ENCODE measurements around the gene EHD4.

The EHD4 gene

GRCh38 chr15:41893422-41894250, 78.7 kb downstream of the EHD4 start, which contains the start of gene SPTBN5:
SPTBN5 (minus strand) TSS chr15:41894053; CDS start chr15:41893497, 556 bp downstream.
- no peak for TF ChIP-seq CTCF (IDR thresholded peaks at IDR 0.05)
- H3K9ac ChIP-seq = no peak within 1 kb of the TSS
- H3K9me3 ChIP-seq (ENCODE audit: control insufficient read depth, low read length) = no peaks in the 10 kb centered on the region
- H3K4me3 ChIP-seq (ENCODE audit: low read depth, low read length) = no peak within 1 kb of the TSS
- no peaks in the 10 kb centered on the region for H3K36me3 ChIP-seq (ENCODE audit: control insufficient read depth, insufficient read depth, low read length)
- peak within 1 kb of the TSS; percentile 22 for H3K4me2 ChIP-seq (ENCODE audit: low read length)
- H3K27me3 ChIP-seq (ENCODE audit: control insufficient read depth, insufficient read depth, low read length) = no peaks in the 10 kb centered on the region
- peak within 1 kb of the TSS; percentile 58 for H2AFZ ChIP-seq
- H3K4me1 ChIP-seq = no peaks in the 10 kb centered on the region
- no peak within 1 kb of the TSS for H3K27ac ChIP-seq
- no peaks in the 10 kb centered on the region for H3K79me2 ChIP-seq

GRCh38 chr15:41892621-41893421, 79.5 kb downstream of the EHD4 start:
- H3K4me3 ChIP-seq (ENCODE audit: low read depth, low read length) = no peak overlapping the region

GRCh38 chr15:41891946-41892345, 80.4 kb downstream of the EHD4 start:
- Histone ChIP-seq H3K9ac (no peak overlapping the region), H2AFZ (no peak overlapping the region), H3K4me2 (ENCODE audit: low read length) (no peak overlapping the region), H3K9me3 (ENCODE audit: control insufficient read depth, low read length) (no peaks in the 10 kb centered on the region), H3K27me3 (ENCODE audit: control insufficient read depth, insufficient read depth, low read length) (no peaks in the 10 kb centered on the region), H3K79me2 (no peaks in the 10 kb centered on the region), H3K36me3 (ENCODE audit: control insufficient read depth, insufficient read depth, low read length) (no peaks in the 10 kb centered on the region), H3K27ac (no peak overlapping the region), H3K4me3 (ENCODE audit: low read depth, low read length) (no peak overlapping the region), H3K4me1 (no peaks in the 10 kb centered on the region)
- TF ChIP-seq CTCF (IDR thresholded peaks at IDR 0.05) = no peak

More at GRCh38 chr15:41892621-41893421, 79.5 kb downstream of the EHD4 start:
- Histone ChIP-seq H3K4me1 (no peaks in the 10 kb centered on the region), H3K9ac (no peak overlapping the region), H3K27ac (no peak overlapping the region), H3K9me3 (ENCODE audit: control insufficient read depth, low read length) (no peaks in the 10 kb centered on the region), H3K36me3 (ENCODE audit: control insufficient read depth, insufficient read depth, low read length) (no peaks in the 10 kb centered on the region), H3K27me3 (ENCODE audit: control insufficient read depth, insufficient read depth, low read length) (no peaks in the 10 kb centered on the region), H3K79me2 (no peaks in the 10 kb centered on the region), H3K4me2 (ENCODE audit: low read length) (peak overlapping the region; percentile 18), H2AFZ (peak overlapping the region; percentile 58)
- TF ChIP-seq CTCF (IDR thresholded peaks at IDR 0.05) = no peak

- Histone ChIP-seq H3K4me1 (no peaks in the 10 kb centered on the region), H3K27me3 (ENCODE audit: control insufficient read depth, insufficient read depth, low read length) (no peaks in the 10 kb centered on the region), H3K4me3 (ENCODE audit: low read depth, low read length) (no peak overlapping the region), H3K9me3 (ENCODE audit: control insufficient read depth, low read length) (no peaks in the 10 kb centered on the region), H3K79me2 (no peaks in the 10 kb centered on the region), H2AFZ (no peak overlapping the region), H3K9ac (no peak overlapping the region), H3K27ac (no peak overlapping the region), H3K36me3 (ENCODE audit: control insufficient read depth, insufficient read depth, low read length) (no peaks in the 10 kb centered on the region), H3K4me2 (ENCODE audit: low read length) (no peak overlapping the region)
- no peak for TF ChIP-seq CTCF (IDR thresholded peaks at IDR 0.05)
Observed at GRCh38 chr15:41891226-41891625, 81.1 kb downstream of the EHD4 start.
